GM18867 (cell line): ENCODE results near the gene PTPRM.
"Not testable (repeated sequence)": the region's sequence is repeated elsewhere in the genome, so short reads cannot be mapped to it uniquely, and the experiment has no call there.

Experiments used
- ATAC-seq: cut with Tn5 transposase; IDR thresholded peaks from one replicate; pipeline ENCODE4 v1.9.1; 2021; ENCODE audit warnings: mild to moderate bottlenecking, moderate library complexity; ENCODE audit not compliant: unreplicated experiment

PTPRM gene

DNA sequence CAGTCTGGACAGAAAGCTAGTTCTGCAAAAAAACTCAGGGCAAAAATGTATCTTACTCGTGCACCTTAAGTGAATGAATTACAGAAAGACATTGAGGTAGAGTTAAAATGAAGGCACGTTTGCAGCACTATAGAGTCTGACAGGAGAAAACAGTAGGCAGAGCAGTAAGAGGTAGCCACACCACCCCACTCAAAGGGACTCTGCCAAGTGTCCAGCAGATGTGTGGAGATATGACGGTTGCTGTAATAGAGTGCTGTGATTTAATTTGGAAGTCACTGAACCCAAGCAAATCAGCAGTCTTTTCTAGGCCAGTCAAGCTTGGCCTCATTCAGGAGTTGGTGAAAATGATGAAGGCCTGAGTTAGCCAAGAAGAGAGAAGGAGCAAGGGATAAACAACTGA is 464.4 kb downstream of the PTPRM start:
- no peak for ATAC-seq

DNA sequence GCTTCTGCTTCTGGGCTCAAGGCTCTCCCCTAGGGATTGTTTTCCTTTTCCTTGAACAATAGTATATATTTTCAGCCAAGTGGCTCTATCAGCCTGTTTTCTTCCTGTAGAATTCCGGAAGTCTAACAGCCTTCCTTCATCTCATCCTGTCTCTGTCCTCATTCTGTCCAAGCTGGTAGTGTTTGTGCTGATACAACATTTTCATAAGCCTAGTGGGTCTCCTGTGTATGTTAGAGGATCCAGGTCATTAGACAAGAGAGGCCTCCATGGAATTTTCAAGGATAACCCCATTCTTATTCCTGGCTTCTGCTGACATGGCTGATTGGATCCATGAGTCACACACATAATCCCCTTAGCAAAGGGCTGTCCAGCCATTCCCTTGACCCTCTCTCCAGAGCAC is 467.6 kb downstream of the PTPRM start:
- no peak for ATAC-seq

GRCh38 chr18:8036551-8036950 is 469.4 kb downstream of the PTPRM start:
- no peak for ATAC-seq

DNA sequence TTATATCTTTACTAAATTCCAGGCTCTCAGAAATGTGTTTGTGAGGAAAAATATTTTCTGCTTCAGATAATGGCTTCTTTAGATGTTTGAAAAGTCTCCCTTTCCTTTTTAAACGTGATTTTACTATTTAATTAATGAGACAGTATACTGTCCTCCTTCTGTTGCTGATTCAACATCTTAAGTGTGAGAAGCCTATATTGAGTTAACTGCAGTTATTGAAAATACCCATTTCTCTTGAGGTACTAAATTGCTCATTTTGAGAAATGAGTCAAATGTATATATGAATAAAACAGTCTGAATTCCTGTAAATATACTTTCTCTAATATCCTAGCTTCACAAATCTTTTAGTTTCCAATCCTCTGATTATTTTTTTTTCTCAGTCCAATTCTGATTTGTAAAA is 470.2 kb downstream of the PTPRM start:
- no peak for ATAC-seq

DNA sequence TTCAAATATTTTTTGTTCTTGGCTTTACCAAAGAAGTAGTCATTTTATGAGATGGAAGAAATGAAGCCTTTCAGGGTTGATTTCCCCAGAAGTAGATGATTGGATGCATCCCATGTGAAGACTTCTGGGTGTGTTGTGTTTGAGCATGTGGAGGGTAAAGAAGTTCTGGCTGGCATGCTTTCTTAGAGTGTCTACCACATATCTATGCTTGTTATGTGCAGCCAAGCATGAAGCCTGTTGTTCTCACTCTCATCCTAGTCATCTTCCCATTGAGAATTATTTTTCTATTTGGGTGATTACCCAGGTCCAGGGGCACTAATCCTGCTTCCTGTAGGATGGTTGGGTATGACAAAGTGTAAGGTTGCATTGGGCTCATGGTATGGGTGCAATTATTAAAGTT is 472.9 kb downstream of the PTPRM start:
- ATAC-seq, result no peak

DNA sequence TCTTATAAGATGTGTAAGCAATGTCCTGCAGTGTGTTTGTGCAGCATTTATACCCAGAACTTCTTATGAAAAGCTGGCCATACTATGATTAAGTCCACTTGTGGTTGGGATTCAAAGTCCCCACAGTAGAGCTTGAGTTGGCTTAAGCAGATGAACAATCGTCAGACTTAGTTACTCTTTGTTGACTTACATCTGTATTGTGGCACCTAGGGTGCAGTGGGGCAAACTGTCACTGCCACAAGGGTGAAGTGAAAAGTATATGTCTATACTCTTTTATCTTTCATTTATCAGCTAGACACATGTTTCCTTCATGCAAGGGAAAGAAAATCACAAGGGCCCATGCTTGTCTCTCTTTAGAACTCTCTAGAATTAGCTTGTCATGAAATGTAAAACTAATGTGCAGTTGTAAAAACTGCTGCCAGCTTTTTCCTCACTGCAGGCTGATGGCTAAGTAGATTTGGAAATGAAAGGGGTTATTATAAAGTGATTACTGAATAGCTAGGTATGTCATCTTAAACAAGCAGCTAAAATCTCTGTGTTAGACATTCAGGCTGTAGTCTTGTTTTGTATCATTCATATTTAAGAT is 474.5 kb downstream of the PTPRM start:
- ATAC-seq, result no peak

- ATAC-seq, result no peak
Observed at GRCh38 chr18:8044004-8044403, 476.9 kb downstream of the PTPRM start.

DNA sequence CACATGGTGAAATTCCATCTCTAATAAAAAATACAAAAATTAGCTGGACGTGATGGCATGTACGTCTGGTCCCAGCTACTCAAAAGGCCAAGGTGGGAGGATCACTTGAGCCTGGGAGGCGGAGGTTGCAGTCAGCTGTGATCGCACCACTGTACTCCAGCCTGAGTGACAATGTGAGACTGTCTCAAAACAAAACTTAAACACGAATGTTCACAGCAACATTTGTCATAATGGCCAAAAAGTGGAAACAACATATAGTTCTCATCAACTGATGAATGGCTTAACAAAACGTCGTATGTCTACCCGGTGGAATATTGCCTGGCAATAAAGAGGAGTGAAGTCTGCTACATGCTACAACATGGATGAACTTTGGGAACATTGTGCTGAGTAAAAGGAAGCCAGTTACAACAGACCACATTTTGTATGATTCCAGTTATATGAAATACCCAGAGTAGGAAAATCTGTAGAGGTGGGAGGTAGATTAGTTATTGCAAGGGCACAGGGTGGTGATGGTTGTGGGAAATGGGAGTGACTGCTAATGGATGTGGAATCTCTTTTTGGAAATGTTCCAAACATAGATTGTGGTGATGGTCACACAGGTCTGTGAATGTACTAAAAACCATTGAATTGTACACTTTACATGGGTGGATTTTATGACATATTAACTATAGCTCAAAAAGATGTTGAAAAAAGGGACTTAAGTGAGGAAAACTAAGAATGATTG is 478.2 kb downstream of the PTPRM start:
- no peak for ATAC-seq

DNA sequence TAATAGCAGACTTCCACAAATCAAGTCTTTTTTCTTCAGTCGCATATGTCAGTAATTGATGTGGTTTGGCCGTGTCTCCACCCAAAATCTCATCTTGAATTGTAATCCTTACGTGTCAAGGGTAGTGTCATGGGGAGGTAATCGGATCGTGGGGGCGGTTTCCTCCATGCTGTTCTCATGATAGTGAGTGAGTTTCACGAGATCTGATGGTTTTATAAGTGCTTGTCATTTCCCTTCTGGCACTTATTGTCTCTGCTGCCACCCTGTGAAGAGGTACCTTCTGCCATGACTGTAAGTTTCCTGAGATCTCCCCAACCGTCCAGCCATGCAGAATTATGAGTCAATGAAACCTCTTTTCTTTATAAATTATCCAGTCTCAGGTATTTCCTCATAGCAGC is 478.8 kb downstream of the PTPRM start:
- no peak for ATAC-seq

GRCh38 chr18:8046441-8046840 is 479.3 kb downstream of the PTPRM start:
- ATAC-seq, result no peak

DNA sequence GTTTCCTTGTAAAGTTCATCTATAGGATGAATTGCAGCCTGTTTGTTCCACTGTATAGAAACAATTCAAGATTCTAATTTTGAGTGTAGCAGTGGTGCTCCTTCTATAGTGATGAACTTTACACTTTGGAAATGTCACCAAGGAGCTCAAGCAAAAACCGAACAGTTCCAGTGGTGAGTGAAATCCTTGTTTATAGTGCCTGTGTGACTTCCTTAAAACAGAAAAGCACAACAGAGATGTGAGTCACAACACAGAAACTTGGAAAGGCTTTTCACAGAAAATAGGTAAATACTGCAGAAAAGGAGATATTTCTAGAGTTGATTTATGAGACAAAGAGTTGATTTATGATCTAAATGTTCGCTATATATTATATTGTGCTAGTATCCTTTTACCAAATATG is 482.0 kb downstream of the PTPRM start:
- no peak for ATAC-seq

- no peak for ATAC-seq
Observed at GRCh38 chr18:8050616-8051329, 483.7 kb downstream of the PTPRM start.

DNA sequence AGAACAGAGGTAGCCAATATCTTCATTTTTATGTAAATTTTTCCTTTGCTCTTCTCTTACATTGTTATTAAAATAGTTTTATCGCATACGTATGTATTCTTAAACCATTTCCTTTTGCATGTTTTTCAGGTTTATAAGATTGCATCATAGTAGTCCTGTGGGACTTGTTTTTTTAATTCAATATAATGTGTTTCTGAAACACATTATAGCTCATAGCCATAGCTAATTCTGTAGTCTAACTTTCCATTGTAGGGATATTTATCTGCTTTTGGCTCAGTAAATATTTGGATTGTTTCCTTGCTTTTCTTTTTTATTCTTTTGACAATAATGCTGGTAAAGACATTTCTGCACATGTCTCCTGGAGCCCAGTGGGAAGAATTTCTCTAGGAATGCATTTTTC is 484.3 kb downstream of the PTPRM start:
- ATAC-seq, result no peak

- peak; percentile 79 for ATAC-seq
Observed at GRCh38 chr18:8052237-8052701, 485.2 kb downstream of the PTPRM start.

DNA sequence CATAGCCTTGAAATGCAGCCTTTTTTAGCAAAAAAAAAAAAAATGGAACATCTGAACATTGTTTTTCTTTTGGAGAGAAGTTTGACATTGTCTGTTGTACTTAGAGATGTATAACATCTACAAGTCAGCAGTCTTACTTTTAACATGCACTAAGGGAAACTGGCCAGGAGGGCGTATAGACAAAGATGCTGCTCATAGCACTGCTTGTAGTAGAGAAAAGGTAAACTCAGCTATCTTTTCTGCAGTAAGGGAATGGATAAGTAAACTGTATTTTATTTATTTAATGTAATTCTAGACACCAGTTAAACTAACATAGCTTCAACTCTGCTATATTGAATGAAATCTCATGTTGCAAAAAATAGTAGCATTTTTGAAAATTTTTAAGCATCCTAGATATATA is 489.6 kb downstream of the PTPRM start:
- ATAC-seq, result no peak

GRCh38 chr18:8063152-8063551 is 496.0 kb downstream of the PTPRM start:
- ATAC-seq, result not testable (repeated sequence)

GRCh38 chr18:8063733-8064132 is 496.6 kb downstream of the PTPRM start:
- ATAC-seq, result no peak

DNA sequence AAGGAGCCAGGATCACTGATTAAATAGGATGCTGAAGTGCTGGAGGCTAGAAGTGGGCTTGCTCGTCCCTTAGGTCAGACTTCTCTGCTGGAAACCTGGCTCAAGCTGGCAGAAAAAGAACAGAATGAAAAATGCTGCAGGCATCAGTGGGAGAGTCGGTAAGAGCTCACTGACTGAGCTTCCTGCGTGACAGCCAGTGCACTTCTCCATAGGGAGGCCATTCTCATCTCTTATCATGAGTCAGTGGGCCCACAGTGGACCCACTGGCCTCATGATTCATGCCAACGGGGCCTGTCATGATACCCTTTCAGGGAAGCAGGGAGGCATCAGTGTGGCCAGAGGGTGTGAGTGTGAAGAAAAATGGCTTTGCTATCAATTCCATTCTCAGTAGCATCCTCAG is 498.2 kb downstream of the PTPRM start:
- ATAC-seq, result no peak

- no peak for ATAC-seq
Observed at GRCh38 chr18:8065773-8066172, 498.7 kb downstream of the PTPRM start.

DNA sequence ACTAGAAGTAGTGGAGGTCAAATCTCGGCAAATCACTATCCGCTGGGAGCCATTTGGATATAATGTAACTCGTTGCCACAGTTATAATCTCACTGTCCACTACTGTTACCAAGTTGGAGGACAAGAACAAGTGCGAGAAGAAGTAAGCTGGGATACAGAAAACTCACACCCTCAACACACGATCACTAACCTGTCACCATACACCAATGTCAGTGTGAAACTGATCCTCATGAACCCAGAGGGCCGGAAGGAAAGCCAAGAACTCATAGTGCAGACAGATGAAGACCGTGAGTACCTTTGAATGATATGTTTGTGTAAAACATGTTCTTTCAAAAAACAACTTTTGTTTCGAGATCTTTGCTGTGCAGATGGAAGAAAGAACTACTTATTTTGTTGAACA is 502.6 kb downstream of the PTPRM start:
- ATAC-seq, result no peak

DNA sequence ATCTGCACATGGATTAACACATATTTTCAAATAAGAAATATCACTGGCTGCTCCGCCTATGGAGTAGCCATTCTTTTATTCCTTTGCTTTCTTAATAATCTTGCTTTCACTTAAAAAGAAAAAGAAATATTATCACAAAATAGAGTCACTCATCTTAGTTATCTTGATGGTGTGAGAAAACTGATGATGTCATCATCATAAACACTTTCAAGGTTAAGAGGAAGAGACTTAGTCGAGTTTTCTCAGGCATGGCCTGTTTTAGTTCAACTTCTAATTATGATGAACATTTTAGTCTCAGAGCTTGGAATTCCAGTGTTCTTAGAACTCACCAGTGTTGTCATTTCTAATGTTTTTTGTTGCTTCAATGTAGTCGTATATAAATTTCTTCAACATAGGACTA is 506.1 kb downstream of the PTPRM start:
- ATAC-seq, result no peak

GRCh38 chr18:8080092-8080491 is 513.0 kb downstream of the PTPRM start:
- ATAC-seq, result no peak
